ENCODE results near the gene CNTN3.
A peak's percentile ranks its signal among the peaks of the same experiment; 100 is the strongest.

Gene CNTN3

GRCh38 chr3:74643636-74644035, 29.2 kb upstream of the CNTN3 start:
- H3K4me3 ChIP-seq (ENCODE audit: low read length) = no peak overlapping the region
- TF ChIP-seq CTCF (IDR thresholded peaks at IDR 0.05; ENCODE audit: insufficient read depth, low read depth, low read length, missing control alignments) = no peak
- DNase-seq (ENCODE audit: low read depth) = no peak

GRCh38 chr3:74642876-74643275, 28.4 kb upstream of the CNTN3 start:
- no peak for DNase-seq (ENCODE audit: low read depth)
- H3K4me3 ChIP-seq (ENCODE audit: low read length) = no peak overlapping the region
- no peak for TF ChIP-seq CTCF (IDR thresholded peaks at IDR 0.05; ENCODE audit: insufficient read depth, low read depth, low read length, missing control alignments)

- H3K4me3 ChIP-seq (ENCODE audit: low read length) = no peak overlapping the region
- no peak for DNase-seq (ENCODE audit: low read depth)
- TF ChIP-seq CTCF (IDR thresholded peaks at IDR 0.05; ENCODE audit: insufficient read depth, low read depth, low read length, missing control alignments) = no peak
These were observed 25.8 kb upstream of the CNTN3 start for GRCh38 chr3:74640211-74640610.

- DNase-seq (ENCODE audit: low read depth) = peak; percentile 15
- H3K4me3 ChIP-seq (ENCODE audit: low read length) = no peak overlapping the region
- TF ChIP-seq CTCF (IDR thresholded peaks at IDR 0.05; ENCODE audit: insufficient read depth, low read depth, low read length, missing control alignments) = no peak
These were observed 25.2 kb upstream of the CNTN3 start for GRCh38 chr3:74639681-74640080.

GRCh38 chr3:74636981-74637380, 22.5 kb upstream of the CNTN3 start:
- DNase-seq (ENCODE audit: low read depth) = no peak

GRCh38 chr3:74633021-74633420, 18.6 kb upstream of the CNTN3 start:
- TF ChIP-seq CTCF (IDR thresholded peaks at IDR 0.05; ENCODE audit: insufficient read depth, low read depth, low read length, missing control alignments) = no peak
- DNase-seq (ENCODE audit: low read depth) = no peak

More at GRCh38 chr3:74636981-74637380, 22.5 kb upstream of the CNTN3 start:
- TF ChIP-seq CTCF (IDR thresholded peaks at IDR 0.05; ENCODE audit: insufficient read depth, low read depth, low read length, missing control alignments) = no peak
- H3K4me3 ChIP-seq (ENCODE audit: low read length) = no peak overlapping the region

GRCh38 chr3:74631351-74632140, 17.1 kb upstream of the CNTN3 start:
- H3K4me3 ChIP-seq (ENCODE audit: low read length) = no peak overlapping the region
- no peak for DNase-seq (ENCODE audit: low read depth)
- no peak for TF ChIP-seq CTCF (IDR thresholded peaks at IDR 0.05; ENCODE audit: insufficient read depth, low read depth, low read length, missing control alignments)

More at GRCh38 chr3:74633021-74633420, 18.6 kb upstream of the CNTN3 start:
- H3K4me3 ChIP-seq (ENCODE audit: low read length) = no peak overlapping the region

Data from epithelial cell of esophagus (primary cell).